CD4-positive, CD25-positive, alpha-beta regulatory T cell (primary cell): Measurements from ENCODE around the gene LRP10. TPM values are rescaled to one million over a fixed set of nuclear protein-coding genes. Genes with fewer than 3 reads are reported as not detected.
A peak's percentile ranks its signal among the peaks of the same experiment; 100 is the strongest.

Source experiments
- ATAC-seq, 2 donors: fragments of 150-1000 bp; cut with Tn5 transposase; one replicate each; pipeline ENCODE4 v1.10.0; 2021; ENCODE audit warnings: low read depth in 2 of 2, moderate number of reproducible peaks in 2 of 2, moderate library complexity in 1 of 2
- DNase-seq, 3 donors: peaks; one replicate each; pipeline versions ENCODE4 v3.0.0 to v3.0.0-alpha.2; 2012 to 2022; ENCODE audit warnings: mixed read lengths in 1 of 3
- H3K27ac ChIP-seq: one replicate; pipeline ENCODE4 v1.7.0; 2013; ENCODE audit warnings: mild to moderate bottlenecking, low read length; ENCODE audit not compliant: insufficient read depth, poor library complexity, severe bottlenecking
- H3K27me3 ChIP-seq: one replicate; pipeline ENCODE4 v1.7.0; 2013; ENCODE audit warnings: low read length; ENCODE audit not compliant: control insufficient read depth, insufficient read depth
- H3K36me3 ChIP-seq: one replicate; pipeline ENCODE4 v1.7.0; 2013; ENCODE audit warnings: mild to moderate bottlenecking, low read length, moderate library complexity; ENCODE audit not compliant: control insufficient read depth, insufficient read depth
- H3K4me1 ChIP-seq: 2 replicates; pipeline ENCODE4 v1.7.0; 2013; ENCODE audit warnings: mild to moderate bottlenecking, low read length; ENCODE audit not compliant: insufficient read depth, control insufficient read depth, poor library complexity, severe bottlenecking
- H3K4me3 ChIP-seq: one replicate; pipeline ENCODE4 v1.7.0; 2013; ENCODE audit warnings: low read depth, mild to moderate bottlenecking, low read length, moderate library complexity
- H3K9me3 ChIP-seq, 2 experiments: 1 replicate in 1 of 2; 2 replicates in 1 of 2; pipeline ENCODE4 v1.7.0; 2013; ENCODE audit warnings: low read length in 2 of 2, mild to moderate bottlenecking in 1 of 2, moderate library complexity in 1 of 2; ENCODE audit not compliant: control insufficient read depth in 2 of 2
- H3K27ac Mint-ChIP-seq, 3 donors: one replicate each; pipeline ENCODE4 v1.8.0; 2020 to 2022; ENCODE audit warnings: mild to moderate bottlenecking in 3 of 3, mixed read lengths in 3 of 3, moderate library complexity in 2 of 3
- H3K27me3 Mint-ChIP-seq: one replicate; pipeline ENCODE4 v1.8.0; 2022; ENCODE audit warnings: mild to moderate bottlenecking, mixed read lengths
- H3K36me3 Mint-ChIP-seq: one replicate; pipeline ENCODE4 v1.8.0; 2020; ENCODE audit warnings: mixed read lengths
- H3K4me1 Mint-ChIP-seq, 4 donors: one replicate each; pipeline ENCODE4 v1.8.0; 2020 to 2022; ENCODE audit warnings: mixed read lengths in 4 of 4, mild to moderate bottlenecking in 1 of 4
- H3K4me3 Mint-ChIP-seq, 4 donors: one replicate each; pipeline ENCODE4 v1.8.0; 2020 to 2022; ENCODE audit warnings: mild to moderate bottlenecking in 4 of 4, mixed read lengths in 4 of 4, moderate library complexity in 3 of 4
- H3K9me3 Mint-ChIP-seq, 7 donors: one replicate each; pipeline ENCODE4 v1.8.0; 2020 to 2022; ENCODE audit warnings: mixed read lengths in 7 of 7, mild to moderate bottlenecking in 3 of 7, moderate library complexity in 2 of 7
- polyA plus RNA-seq, 4 donors: library from polyadenylated mRNA; unstranded; fragments of 300-500 nt; fragmentation: Illumina TruSeq; gene quantifications; one replicate each; pipeline ENCODE4 v1.2.3, GENCODE V29; 2021
- total RNA-seq: library from RNA; stranded (reverse); gene quantifications from one replicate; pipeline ENCODE4 v1.2.3, GENCODE V29; 2022

LRP10 gene
- total and polyA plus RNA-seq, 5 donors from 2014 or later: 78.7 to 111 (median 93.0) TPM

- Mint-ChIP-seq H3K4me1 (no peaks in the 10 kb centered on the region), H3K27ac (no peak overlapping the region), H3K36me3 (no peaks in the 10 kb centered on the region), H3K9me3 (peaks cover 0 to 2% (median 0%) of the 10 kb centered on the region in 7 donors), H3K27me3 (peaks cover 16% of the 10 kb centered on the region), H3K4me3 (no peak overlapping the region)
- Histone ChIP-seq H3K4me3 (no peak overlapping the region), H3K36me3 (no peaks in the 10 kb centered on the region), H3K4me1 (no peaks in the 10 kb centered on the region), H3K9me3 (no peaks in the 10 kb centered on the region), H3K27ac (no peak overlapping the region), H3K27me3 (no peaks in the 10 kb centered on the region)
- ATAC-seq: no peak
- DNase-seq: no peak
These were observed 25.5 kb upstream of the LRP10 start for GRCh38 chr14:22845821-22846625.

DNA sequence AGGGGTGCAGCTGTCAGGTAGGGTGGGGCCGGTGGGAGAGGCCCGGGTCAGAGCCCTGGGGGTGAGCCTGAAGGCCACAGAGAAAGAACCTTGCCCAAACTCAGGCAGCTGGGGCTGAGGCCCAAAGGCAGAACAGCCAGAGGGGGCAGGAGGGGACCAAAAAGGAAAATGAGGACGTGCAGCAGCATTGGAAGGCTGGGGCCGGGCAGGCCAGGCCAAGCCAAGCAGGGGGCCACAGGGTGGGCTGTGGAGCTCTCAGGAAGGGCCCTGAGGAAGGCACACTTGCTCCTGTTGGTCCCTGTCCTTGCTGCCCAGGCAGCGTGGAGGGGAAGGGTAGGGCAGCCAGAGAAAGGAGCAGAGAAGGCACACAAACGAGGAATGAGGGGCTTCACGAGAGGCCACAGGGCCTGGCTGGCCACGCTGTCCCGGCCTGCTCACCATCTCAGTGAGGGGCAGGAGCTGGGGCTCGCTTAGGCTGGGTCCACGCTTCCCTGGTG is 24.7 kb upstream of the LRP10 start:
- no peak for DNase-seq
- Histone ChIP-seq H3K27me3 (no peaks in the 10 kb centered on the region), H3K27ac (no peak overlapping the region), H3K9me3 (no peaks in the 10 kb centered on the region), H3K36me3 (no peaks in the 10 kb centered on the region), H3K4me3 (no peak overlapping the region), H3K4me1 (no peaks in the 10 kb centered on the region)
- no peaks in the 10 kb centered on the region for H3K36me3 Mint-ChIP-seq
- no peak for ATAC-seq
- H3K27me3 Mint-ChIP-seq: peaks cover 16% of the 10 kb centered on the region
- H3K4me1 Mint-ChIP-seq: no peaks in the 10 kb centered on the region
- peaks cover 0 to 2% (median 0%) of the 10 kb centered on the region in 7 donors for H3K9me3 Mint-ChIP-seq
- no peak overlapping the region for H3K27ac Mint-ChIP-seq
- H3K4me3 Mint-ChIP-seq: no peak overlapping the region

DNA sequence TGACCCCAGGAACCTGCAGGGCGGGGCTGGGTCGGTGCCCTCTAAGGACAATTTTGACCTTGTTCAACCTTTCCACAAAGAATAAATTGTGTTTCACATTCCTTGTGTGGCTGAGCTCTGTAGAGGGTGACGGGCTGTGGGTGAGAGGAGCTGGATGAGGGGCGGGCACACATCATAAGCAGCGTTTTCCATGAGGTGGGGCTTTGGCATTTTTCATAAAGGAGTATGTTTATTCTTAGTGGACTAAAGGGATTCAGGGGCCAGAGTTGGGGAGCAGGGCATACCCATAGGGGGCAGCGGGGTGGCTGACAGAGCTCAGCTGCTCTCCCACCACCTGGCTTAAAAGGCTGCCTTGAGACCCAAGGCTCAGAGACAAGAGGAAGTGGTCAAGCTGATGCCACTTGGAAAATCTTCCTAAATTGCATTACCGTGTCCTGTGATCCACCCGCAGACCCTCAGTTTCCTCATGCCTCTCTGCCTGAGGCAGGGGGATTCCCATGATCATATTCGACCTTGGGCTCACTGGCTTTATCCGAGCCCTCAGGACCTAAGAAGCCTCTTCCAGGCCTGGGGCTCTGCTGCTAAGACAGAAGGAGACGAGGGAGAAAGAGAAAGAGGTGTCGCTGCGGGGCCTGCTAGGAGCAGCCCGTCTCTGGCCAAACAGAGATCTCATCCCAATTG is 23.7 kb upstream of the LRP10 start:
- no peaks in the 10 kb centered on the region for H3K9me3 ChIP-seq
- no peak overlapping the region for H3K27ac ChIP-seq
- no peak for DNase-seq
- no peak overlapping the region for H3K4me3 ChIP-seq
- Mint-ChIP-seq H3K4me1 (peaks cover 0 to 2% (median under 1%) of the 10 kb centered on the region in 4 donors), H3K36me3 (no peaks in the 10 kb centered on the region), H3K27ac (no peak overlapping the region), H3K27me3 (peaks cover 16% of the 10 kb centered on the region), H3K9me3 (peaks cover 0 to 2% (median 0%) of the 10 kb centered on the region in 7 donors), H3K4me3 (no peak overlapping the region)
- H3K36me3 ChIP-seq: no peaks in the 10 kb centered on the region
- H3K27me3 ChIP-seq: no peaks in the 10 kb centered on the region
- peaks cover 1% of the 10 kb centered on the region for H3K4me1 ChIP-seq
- ATAC-seq: no peak

DNA sequence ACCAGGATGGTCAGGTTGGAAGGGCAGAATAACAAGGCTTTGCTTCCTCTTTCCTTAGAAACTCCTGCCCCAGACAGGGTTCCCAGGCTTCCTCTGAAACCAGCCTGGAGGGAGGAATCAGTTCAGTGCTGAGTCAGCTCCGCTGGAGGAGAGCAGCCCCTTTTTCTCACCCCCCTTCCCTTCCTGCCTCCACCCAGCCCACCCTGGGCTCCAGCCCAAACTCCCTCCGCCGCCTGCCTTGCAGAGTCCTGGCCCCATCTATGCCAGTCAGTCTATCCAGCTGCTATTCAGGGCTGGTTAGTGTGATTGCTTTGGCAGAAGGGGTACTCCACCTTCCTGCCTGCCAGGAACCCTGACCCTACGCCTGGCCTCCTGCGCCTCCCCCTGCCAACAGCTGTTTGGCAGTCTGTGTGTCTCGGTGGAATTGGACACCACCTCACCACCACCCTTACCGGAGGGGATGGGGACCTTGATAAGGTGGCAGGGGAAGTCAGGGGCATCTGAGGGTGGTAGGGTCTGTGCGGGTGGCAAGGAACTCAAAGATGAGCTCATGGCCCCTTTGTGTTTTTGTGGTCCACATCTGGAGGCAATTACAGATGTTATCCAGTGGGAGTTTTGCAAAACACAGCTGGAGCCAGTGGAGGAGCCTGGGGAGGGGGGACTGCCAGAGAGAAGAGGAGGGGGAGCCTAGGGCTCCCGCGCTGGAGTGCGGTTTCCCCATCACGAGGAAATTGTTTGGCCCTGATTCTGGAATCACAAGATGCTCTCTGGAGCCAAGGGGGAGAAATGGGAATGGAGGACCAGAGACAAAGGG is 23.0 kb upstream of the LRP10 start:
- no peaks in the 10 kb centered on the region for H3K36me3 ChIP-seq

GRCh38 chr14:22849212-22849819 is 22.2 kb upstream of the LRP10 start:
- Mint-ChIP-seq H3K9me3 (peaks cover 0 to 2% (median 0%) of the 10 kb centered on the region in 7 donors), H3K36me3 (no peaks in the 10 kb centered on the region), H3K4me3 (no peak overlapping the region), H3K27ac (no peak overlapping the region), H3K27me3 (peaks cover 13% of the 10 kb centered on the region), H3K4me1 (peaks cover 0 to 12% (median 5%) of the 10 kb centered on the region in 4 donors)
- ATAC-seq (no peak), DNase-seq (no peak)
- Histone ChIP-seq H3K4me1 (peaks cover 10% of the 10 kb centered on the region), H3K4me3 (no peak overlapping the region), H3K36me3 (no peaks in the 10 kb centered on the region), H3K9me3 (no peaks in the 10 kb centered on the region), H3K27ac (no peak overlapping the region), H3K27me3 (no peaks in the 10 kb centered on the region)

More for the DNA sequence above, 23.0 kb upstream of the LRP10 start:
- no peak overlapping the region for H3K4me3 ChIP-seq
- no peaks in the 10 kb centered on the region for H3K9me3 ChIP-seq
- ATAC-seq (no peak), DNase-seq (no peak)
- Mint-ChIP-seq H3K27me3 (peaks cover 16% of the 10 kb centered on the region), H3K9me3 (peaks cover 0 to 2% (median 0%) of the 10 kb centered on the region in 7 donors), H3K27ac (peak overlapping the region in 2 of 3 donors; percentile 5 to 56), H3K4me1 (peaks cover 0 to 9% (median 4%) of the 10 kb centered on the region in 4 donors), H3K4me3 (no peak overlapping the region), H3K36me3 (no peaks in the 10 kb centered on the region)
- H3K27me3 ChIP-seq: no peaks in the 10 kb centered on the region
- no peak overlapping the region for H3K27ac ChIP-seq
- H3K4me1 ChIP-seq: peaks cover 9% of the 10 kb centered on the region

- Histone ChIP-seq H3K36me3 (no peaks in the 10 kb centered on the region), H3K4me3 (no peak overlapping the region), H3K4me1 (peaks cover 10% of the 10 kb centered on the region), H3K27ac (no peak overlapping the region), H3K27me3 (no peaks in the 10 kb centered on the region), H3K9me3 (no peaks in the 10 kb centered on the region)
- Mint-ChIP-seq H3K27ac (no peak overlapping the region), H3K9me3 (peaks cover 0 to 2% (median 0%) of the 10 kb centered on the region in 7 donors), H3K4me1 (peaks cover 0 to 15% (median 8%) of the 10 kb centered on the region in 4 donors), H3K27me3 (peaks cover 4% of the 10 kb centered on the region), H3K36me3 (no peaks in the 10 kb centered on the region), H3K4me3 (no peak overlapping the region)
- no peak for ATAC-seq
- peak in 1 of 3 donors; percentile 38 for DNase-seq
These were observed 20.4 kb upstream of the LRP10 start for GRCh38 chr14:22850944-22851764.
